Neural cell (in vitro differentiated cells): ENCODE results near the gene TSEN54. TPM values are rescaled to one million over a fixed set of nuclear protein-coding genes. Genes with fewer than 3 reads are reported as not detected.

Experiments
- H2AFZ ChIP-seq: fragments of 200-600, 300-800 bp; sonication (generic), shearing (Covaris generic); 2 replicates; pipeline ENCODE4 v1.6.0; 2014; ENCODE audit warnings: low read depth, mild to moderate bottlenecking, antibody characterized with exemption, low read length, moderate library complexity
- H3F3A ChIP-seq: fragments of 200-600 bp; shearing (Covaris generic); 2 replicates; pipeline ENCODE4 v1.6.1; 2016; ENCODE audit warnings: mild to moderate bottlenecking, moderate library complexity, mixed read lengths, antibody characterized with exemption, low read length; ENCODE audit not compliant: insufficient read depth, poor library complexity, severe bottlenecking
- H3K27ac ChIP-seq: fragments of 200-600, 300-800 bp; sonication (generic), shearing (Covaris generic); 2 replicates; pipeline ENCODE4 v1.5.1; 2014; ENCODE audit warnings: mild to moderate bottlenecking, low read length, moderate library complexity
- H3K27me3 ChIP-seq: fragments of 300-800, 200-600 bp; sonication (generic), shearing (Covaris generic); 2 replicates; pipeline ENCODE4 v1.6.0; 2014; ENCODE audit warnings: mild to moderate bottlenecking, low read depth, low read length, moderate library complexity; ENCODE audit not compliant: insufficient read depth
- H3K36me3 ChIP-seq: fragments of 300-800, 200-600 bp; sonication (generic), shearing (Covaris generic); 2 replicates; pipeline ENCODE4 v1.5.1; 2014; ENCODE audit warnings: mild to moderate bottlenecking, antibody characterized with exemption, low read length, moderate library complexity; ENCODE audit not compliant: insufficient read depth
- H3K4me2 ChIP-seq: fragments of 300-800, 200-600 bp; sonication (generic), shearing (Covaris generic); 2 replicates; pipeline ENCODE4 v1.6.0; 2014; ENCODE audit warnings: mild to moderate bottlenecking, low read length
- H3K4me3 ChIP-seq: fragments of 300-800, 200-600 bp; sonication (generic), shearing (Covaris generic); 2 replicates; pipeline ENCODE4 v1.5.1; 2014; ENCODE audit warnings: mild to moderate bottlenecking, low read length, moderate library complexity
- H3K79me2 ChIP-seq: fragments of 200-600 bp; shearing (Covaris generic); replicated peaks from 2 replicates; pipeline ENCODE4 v1.6.0; 2014; ENCODE audit warnings: mild to moderate bottlenecking, low read length, moderate library complexity; ENCODE audit not compliant: insufficient read depth
- H3K9ac ChIP-seq: fragments of 300-800, 200-600 bp; sonication (generic), shearing (Covaris generic); 2 replicates; pipeline ENCODE4 v1.6.1; 2016; ENCODE audit warnings: mild to moderate bottlenecking, low read length, mixed read lengths
- H3K9me2 ChIP-seq: fragments of 200-600 bp; shearing (Covaris generic); 2 replicates; pipeline ENCODE4 v1.6.1; 2016; ENCODE audit warnings: mild to moderate bottlenecking, low read length, mixed read lengths; ENCODE audit not compliant: insufficient read depth
- H3K9me3 ChIP-seq: fragments of 200-600, 300-800 bp; sonication (generic), shearing (Covaris generic); 2 replicates; pipeline ENCODE4 v1.6.1; 2016; ENCODE audit warnings: mild to moderate bottlenecking, mixed run types, low read length, moderate library complexity, mixed read lengths
- H4K20me1 ChIP-seq: fragments of 200-600 bp; shearing (Covaris generic); 2 replicates; pipeline ENCODE4 v1.6.1; 2016; ENCODE audit warnings: mild to moderate bottlenecking, mixed run types; ENCODE audit not compliant: insufficient read depth
- CTCF ChIP-seq: fragments of 450-650 bp; IDR thresholded peaks from 2 replicates; pipeline ENCODE4 v1.5.1; 2014; ENCODE audit warnings: antibody characterized with exemption, mild to moderate bottlenecking, moderate library complexity; ENCODE audit not compliant: poor library complexity, severe bottlenecking
- EP300 ChIP-seq: fragments of 450-650 bp; conservative IDR thresholded peaks from 2 replicates; pipeline ENCODE4 v1.6.1; 2014; ENCODE audit warnings: antibody characterized with exemption, mild to moderate bottlenecking, moderate library complexity; ENCODE audit not compliant: poor library complexity, severe bottlenecking
- EZH2 ChIP-seq: fragments of 200-600, 300-800 bp; shearing (Covaris generic), sonication (generic); IDR thresholded peaks from 2 replicates; pipeline ENCODE4 v1.6.1; 2014; ENCODE audit warnings: antibody characterized with exemption, low read length, borderline replicate concordance, mild to moderate bottlenecking; ENCODE audit not compliant: insufficient read depth, poor library complexity, severe bottlenecking
- MXI1 ChIP-seq: fragments of 450-650 bp; conservative IDR thresholded peaks from 2 replicates; pipeline ENCODE4 v1.6.1; 2014; ENCODE audit warnings: antibody characterized with exemption, mild to moderate bottlenecking; ENCODE audit not compliant: poor library complexity, severe bottlenecking
- POLR2AphosphoS5 ChIP-seq: IDR thresholded peaks from 2 replicates; pipeline ENCODE4 v1.6.1; 2012
- RAD21 ChIP-seq: fragments of 450-650 bp; conservative IDR thresholded peaks from 2 replicates; pipeline ENCODE4 v1.6.1; 2014; ENCODE audit warnings: antibody characterized with exemption, mild to moderate bottlenecking, moderate library complexity
- REST ChIP-seq: IDR thresholded peaks from 2 replicates; pipeline ENCODE4 v1.6.1; 2012; ENCODE audit warnings: borderline replicate concordance
- SMC3 ChIP-seq: fragments of 450-650 bp; conservative IDR thresholded peaks from 2 replicates; pipeline ENCODE4 v1.6.1; 2014; ENCODE audit warnings: antibody characterized with exemption, mild to moderate bottlenecking, moderate library complexity; ENCODE audit not compliant: poor library complexity
- TAF1 ChIP-seq: IDR thresholded peaks from 2 replicates; pipeline ENCODE4 v1.6.1; 2012; ENCODE audit warnings: low read depth
- polyA plus RNA-seq: library from polyadenylated mRNA; depleted of rRNA; stranded (reverse); fragments of >200 nt; gene quantifications from 2 replicates; pipeline ENCODE4 v1.2.3, GENCODE V29; 2014

Gene TSEN54
- polyA plus RNA-seq, 1 donor from 2014 or later, result 32.2 TPM

- no peak overlapping the region for H3K4me3 ChIP-seq
- TF ChIP-seq RAD21 (no peak), SMC3 (no peak), EP300 (no peak), EZH2 (no peak), REST (no peak), TAF1 (no peak), POLR2AphosphoS5 (no peak), CTCF (no peak), MXI1 (no peak)
- no peak overlapping the region for H3K27ac ChIP-seq
- H3K27me3 ChIP-seq, result no peaks in the 10 kb centered on the region
- H3K36me3 ChIP-seq, result no peaks in the 10 kb centered on the region
- no peak overlapping the region for H3K4me2 ChIP-seq
- no peaks in the 10 kb centered on the region for H3F3A ChIP-seq
- H3K9ac ChIP-seq, result no peak overlapping the region
- H3K9me3 ChIP-seq, result no peaks in the 10 kb centered on the region
- H2AFZ ChIP-seq, result no peak overlapping the region
- no peaks in the 10 kb centered on the region for H4K20me1 ChIP-seq
- no peaks in the 10 kb centered on the region for H3K79me2 ChIP-seq
- no peaks in the 10 kb centered on the region for H3K9me2 ChIP-seq
These were observed 50.1 kb downstream of the TSEN54 start for GRCh38 chr17:75566416-75566815.

- H3F3A ChIP-seq, result no peaks in the 10 kb centered on the region
- no peak overlapping the region for H2AFZ ChIP-seq
- no peaks in the 10 kb centered on the region for H3K79me2 ChIP-seq
- H3K4me2 ChIP-seq, result no peak overlapping the region
- no peaks in the 10 kb centered on the region for H3K9me3 ChIP-seq
- no peak for TF ChIP-seq CTCF
- TF ChIP-seq EZH2, result no peak
- no peak for TF ChIP-seq POLR2AphosphoS5
- no peak for TF ChIP-seq SMC3
- H3K36me3 ChIP-seq, result no peaks in the 10 kb centered on the region
- H3K27me3 ChIP-seq, result no peaks in the 10 kb centered on the region
- no peak overlapping the region for H3K27ac ChIP-seq
- no peaks in the 10 kb centered on the region for H3K9me2 ChIP-seq
- no peak overlapping the region for H3K4me3 ChIP-seq
- H4K20me1 ChIP-seq, result no peaks in the 10 kb centered on the region
- no peak overlapping the region for H3K9ac ChIP-seq
These were observed 50.5 kb downstream of the TSEN54 start for GRCh38 chr17:75566834-75567233.
